PC-3 (cell line): ENCODE results near the gene PLK3.

Experiments
- EZH2 ChIP-seq: fragments of 300-600 bp; sonication (generic); IDR thresholded peaks from one replicate; pipeline ENCODE4 v1.6.1; 2017; ENCODE audit warnings: antibody characterized with exemption, mild to moderate bottlenecking, low read length; ENCODE audit not compliant: unreplicated experiment
- TF ChIP-seq, protein P1 (sequence below): fragments of 300-600 bp; sonication (generic); conservative IDR thresholded peaks from 2 replicates; pipeline ENCODE4 v1.5.1; 2017; ENCODE audit warnings: antibody characterized with exemption, low read depth, mild to moderate bottlenecking, low read length

DNA sequence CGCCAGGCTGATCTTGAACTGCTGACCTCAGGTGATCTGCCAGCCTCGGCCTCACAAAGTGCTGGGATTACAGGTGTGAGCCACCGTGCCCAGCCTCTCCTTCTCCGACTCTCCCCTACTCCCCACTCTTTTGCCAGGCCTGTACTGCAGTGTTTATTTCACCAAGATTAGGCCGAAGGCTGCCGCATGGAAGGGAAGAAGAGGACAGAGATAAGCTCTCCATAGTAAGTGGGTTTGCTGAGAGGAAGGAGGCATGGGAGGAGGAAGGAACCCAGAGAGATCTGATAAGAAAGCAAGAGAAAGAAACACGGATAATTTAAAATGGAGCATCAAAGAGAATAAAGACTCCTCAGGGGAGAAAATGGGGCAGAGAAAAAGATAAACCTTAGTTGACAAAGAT, 34.2 kb downstream of the PLK3 start:
- TF ChIP-seq, protein P1, sequence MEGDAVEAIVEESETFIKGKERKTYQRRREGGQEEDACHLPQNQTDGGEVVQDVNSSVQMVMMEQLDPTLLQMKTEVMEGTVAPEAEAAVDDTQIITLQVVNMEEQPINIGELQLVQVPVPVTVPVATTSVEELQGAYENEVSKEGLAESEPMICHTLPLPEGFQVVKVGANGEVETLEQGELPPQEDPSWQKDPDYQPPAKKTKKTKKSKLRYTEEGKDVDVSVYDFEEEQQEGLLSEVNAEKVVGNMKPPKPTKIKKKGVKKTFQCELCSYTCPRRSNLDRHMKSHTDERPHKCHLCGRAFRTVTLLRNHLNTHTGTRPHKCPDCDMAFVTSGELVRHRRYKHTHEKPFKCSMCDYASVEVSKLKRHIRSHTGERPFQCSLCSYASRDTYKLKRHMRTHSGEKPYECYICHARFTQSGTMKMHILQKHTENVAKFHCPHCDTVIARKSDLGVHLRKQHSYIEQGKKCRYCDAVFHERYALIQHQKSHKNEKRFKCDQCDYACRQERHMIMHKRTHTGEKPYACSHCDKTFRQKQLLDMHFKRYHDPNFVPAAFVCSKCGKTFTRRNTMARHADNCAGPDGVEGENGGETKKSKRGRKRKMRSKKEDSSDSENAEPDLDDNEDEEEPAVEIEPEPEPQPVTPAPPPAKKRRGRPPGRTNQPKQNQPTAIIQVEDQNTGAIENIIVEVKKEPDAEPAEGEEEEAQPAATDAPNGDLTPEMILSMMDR, result no peak
- TF ChIP-seq EZH2, result no peak
